Sciatic nerve (tissue), 2 donors: ENCODE results near the gene SEMA4D. TPM values are rescaled to one million over a fixed set of nuclear protein-coding genes. Genes with fewer than 3 reads are reported as not detected.
"Not testable (repeated sequence)": the region's sequence is repeated elsewhere in the genome, so short reads cannot be mapped to it uniquely, and the experiment has no call there.

Source experiments
- ATAC-seq: fragments of 200-7000 bp; cut with Tn5 transposase; one replicate; pipeline ENCODE4 v1.9.1; 2020; ENCODE audit warnings: mild to moderate bottlenecking, moderate library complexity
- DNase-seq: peaks from one replicate; pipeline ENCODE4 v3.0.0-alpha.2; 2020; ENCODE audit warnings: low spot score
- intact Hi-C: fragments of 100-400 bp; cut with DNase I; formaldehyde crosslinking; loops from one replicate; pipeline ENCODE4 v1.14.2; 2022
- total RNA-seq: library from RNA; stranded (reverse); fragmentation: NEBNext Ultra II Directional; extraction: Animal tissue kit (Norgen Biotek cat#: 25700); gene quantifications from one replicate; pipeline ENCODE4 v1.2.1, GENCODE V29; 2021
- donor health status: DM: no; HTN: no; CAD: no.
- donor health status: DM: no; HTN: no; CAD: no.

SEMA4D gene
- total RNA-seq, 1 donor from 2014 or later, result 35.8 TPM

DNA sequence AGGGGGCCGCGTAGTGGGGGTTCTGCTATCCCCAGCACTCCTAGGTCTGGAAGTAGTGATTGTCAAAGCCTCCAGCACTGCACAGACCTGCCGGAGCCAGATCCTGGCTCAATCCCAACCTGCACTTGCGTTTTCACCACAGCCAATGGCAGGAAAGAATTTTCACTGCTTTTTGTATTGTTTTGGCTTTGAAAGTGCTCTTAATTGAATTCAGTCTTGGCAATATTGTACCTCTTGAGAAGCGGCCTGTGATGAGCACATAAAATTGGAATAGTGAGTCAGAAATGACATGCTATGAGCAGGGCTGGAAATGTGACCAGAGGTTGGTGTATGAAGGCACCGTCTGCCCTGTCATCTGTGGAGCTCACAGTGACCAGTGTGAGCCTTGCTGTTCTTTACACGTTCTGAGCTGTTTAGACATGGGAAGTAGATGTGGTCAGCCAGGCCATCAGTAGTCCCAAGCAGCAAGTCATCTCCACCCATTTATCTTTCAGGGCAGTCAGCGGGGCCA lies 138.1 kb downstream of the SEMA4D start:
- DNase-seq (peak; percentile 26), ATAC-seq (no peak)
- intact Hi-C loops, result no loop called here

DNA sequence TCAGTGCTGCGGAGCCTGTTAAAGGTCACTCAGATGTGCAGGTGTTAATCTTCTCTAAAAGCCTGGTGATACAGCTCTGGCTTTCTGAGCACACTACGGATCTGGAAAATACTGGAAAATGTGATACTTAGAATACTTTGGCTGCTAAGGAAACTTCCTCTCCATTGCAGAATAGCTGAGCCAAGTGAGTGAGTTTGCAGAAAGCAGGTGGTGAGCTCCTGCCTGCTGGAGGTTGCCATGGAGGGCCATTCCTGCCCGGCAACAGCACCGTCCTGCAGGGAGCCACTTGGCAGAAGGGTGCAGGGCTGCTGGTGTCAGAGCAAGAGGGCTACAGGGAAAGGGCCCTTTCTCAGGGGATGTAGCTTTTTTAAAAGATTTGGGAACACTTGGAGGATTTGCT lies 138.9 kb downstream of the SEMA4D start:
- no peak for DNase-seq
- intact Hi-C loops, result no loop called here
- ATAC-seq, result no peak

DNA sequence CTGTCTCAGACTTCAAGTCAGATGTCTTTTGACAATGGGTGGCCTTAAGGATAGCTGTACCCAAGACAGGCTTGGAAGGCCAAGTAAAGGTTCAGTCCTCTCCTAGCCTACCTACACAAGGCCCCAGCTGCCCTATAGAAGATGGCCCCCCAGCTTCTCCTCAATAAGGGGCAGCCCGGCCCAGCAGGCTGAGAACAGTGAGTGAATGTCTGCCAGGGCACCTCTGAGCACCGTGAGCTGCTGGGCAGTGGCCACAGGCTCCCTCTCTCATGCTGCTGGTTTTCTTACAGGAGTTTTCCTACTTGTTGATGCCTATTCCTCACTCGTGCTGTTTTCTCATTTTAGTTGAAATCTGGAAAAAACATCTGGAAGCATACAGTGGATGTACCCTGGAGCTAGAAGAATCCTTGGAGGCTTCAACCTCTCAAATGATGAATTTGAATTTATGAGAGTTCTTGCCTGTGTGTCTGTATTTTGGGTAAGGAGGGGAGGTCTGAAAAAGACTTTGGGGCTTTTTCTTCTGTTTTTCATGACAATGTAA lies 139.5 kb downstream of the SEMA4D start:
- ATAC-seq (no peak), DNase-seq (no peak)
- intact Hi-C loops, result no loop called here

DNA sequence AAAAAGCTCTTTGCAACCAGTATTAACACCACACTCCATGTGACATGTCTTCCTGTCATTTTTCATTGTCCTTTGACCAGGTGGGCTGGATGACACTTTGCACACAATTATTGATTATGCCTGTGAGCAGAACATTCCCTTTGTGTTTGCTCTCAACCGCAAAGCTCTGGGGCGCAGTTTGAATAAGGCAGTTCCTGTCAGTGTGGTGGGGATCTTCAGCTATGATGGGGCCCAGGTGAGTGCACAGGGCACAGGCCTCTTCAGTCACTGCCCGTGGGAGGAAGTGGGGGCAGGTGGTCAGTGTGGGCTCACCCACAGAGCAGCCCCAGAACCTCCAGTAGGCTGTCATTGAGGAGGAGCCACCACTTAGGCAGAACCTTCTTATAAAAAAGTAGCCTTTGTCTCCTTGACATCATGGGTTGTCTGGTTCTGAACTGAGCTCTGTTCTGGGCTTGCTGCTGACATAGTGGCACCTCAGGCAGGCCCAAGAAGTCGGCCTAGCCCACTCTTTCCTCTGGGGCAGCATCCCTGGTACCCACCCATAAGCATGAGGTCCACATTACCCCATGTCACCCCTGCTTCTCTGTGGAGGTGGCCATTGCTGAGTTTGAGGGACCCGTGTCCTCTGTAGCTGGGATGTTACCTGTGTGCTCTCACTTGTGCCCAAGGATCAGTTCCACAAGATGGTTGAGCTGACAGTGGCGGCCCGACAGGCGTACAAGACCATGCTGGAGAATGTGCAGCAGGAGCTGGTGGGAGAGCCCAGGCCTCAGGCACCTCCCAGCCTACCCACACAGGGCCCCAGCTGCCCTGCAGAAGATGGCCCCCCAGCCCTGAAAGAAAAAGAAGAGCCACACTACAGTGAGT lies 140.3 kb downstream of the SEMA4D start:
- ATAC-seq, result no peak
- DNase-seq, result peak; percentile 30
- intact Hi-C loops, result no loop called here

DNA sequence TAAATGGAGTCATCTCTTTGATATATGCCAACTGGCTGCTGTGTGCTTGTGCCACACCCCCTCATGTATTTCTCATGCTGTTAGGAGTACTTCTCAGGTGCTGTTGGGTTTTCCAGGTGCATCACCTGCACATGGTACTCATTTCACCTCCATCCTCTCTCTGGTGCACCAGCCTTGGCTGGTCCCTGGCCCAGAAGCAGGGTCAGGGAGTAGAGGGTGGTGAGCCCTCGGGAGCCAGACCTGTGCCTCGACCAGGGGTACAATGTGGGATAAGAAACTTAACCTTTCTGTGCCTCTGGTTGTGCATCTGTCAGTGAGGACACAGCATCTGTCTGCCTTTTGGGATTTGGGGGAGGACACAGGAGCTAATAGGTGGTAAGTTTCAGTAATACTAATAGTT lies 141.1 kb downstream of the SEMA4D start:
- DNase-seq, result peak; percentile 9
- no peak for ATAC-seq
- intact Hi-C loops, result no loop called here

DNA sequence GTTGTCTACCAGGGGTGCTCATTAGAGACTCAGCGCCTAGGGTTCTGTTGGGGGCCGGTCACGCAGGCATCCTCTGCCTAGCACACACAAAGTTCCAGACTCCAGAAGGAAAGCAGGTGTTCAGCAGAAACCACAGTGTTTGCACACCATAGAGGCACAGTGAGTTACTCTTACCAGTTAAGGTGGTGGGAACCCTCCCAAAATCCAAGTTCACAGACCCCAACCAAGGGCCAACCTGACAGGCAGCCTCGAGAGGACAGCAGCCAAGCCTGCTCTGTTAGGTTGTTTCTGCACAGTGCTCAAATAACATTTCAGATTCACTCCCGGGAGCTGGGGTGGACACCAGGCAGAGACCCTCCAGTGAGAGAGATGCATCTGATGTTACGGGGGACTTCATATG lies 143.4 kb downstream of the SEMA4D start:
- intact Hi-C loops, result no loop called here
- ATAC-seq, result no peak
- peak; percentile 36 for DNase-seq

DNA sequence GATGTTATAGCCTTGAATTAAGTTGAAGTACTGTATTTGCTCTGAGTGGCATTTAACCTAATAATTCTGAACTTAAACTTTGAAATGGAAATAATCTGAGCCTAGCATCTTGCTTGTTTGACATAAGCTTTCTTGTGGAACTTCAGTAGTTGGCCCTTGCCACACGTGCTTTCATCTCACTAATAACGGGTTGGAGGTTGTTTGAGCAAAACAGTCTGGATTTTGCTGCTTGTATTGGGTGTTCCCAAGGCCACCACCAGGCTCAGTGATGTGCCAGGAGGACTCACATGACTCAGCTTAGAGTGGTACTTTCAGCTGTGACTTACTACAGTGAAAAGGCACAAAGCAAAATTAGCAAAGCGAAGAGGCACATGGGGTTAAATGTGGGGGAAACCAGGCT lies 143.9 kb downstream of the SEMA4D start:
- ATAC-seq (no peak), DNase-seq (no peak)
- intact Hi-C loops, result no loop called here

DNA sequence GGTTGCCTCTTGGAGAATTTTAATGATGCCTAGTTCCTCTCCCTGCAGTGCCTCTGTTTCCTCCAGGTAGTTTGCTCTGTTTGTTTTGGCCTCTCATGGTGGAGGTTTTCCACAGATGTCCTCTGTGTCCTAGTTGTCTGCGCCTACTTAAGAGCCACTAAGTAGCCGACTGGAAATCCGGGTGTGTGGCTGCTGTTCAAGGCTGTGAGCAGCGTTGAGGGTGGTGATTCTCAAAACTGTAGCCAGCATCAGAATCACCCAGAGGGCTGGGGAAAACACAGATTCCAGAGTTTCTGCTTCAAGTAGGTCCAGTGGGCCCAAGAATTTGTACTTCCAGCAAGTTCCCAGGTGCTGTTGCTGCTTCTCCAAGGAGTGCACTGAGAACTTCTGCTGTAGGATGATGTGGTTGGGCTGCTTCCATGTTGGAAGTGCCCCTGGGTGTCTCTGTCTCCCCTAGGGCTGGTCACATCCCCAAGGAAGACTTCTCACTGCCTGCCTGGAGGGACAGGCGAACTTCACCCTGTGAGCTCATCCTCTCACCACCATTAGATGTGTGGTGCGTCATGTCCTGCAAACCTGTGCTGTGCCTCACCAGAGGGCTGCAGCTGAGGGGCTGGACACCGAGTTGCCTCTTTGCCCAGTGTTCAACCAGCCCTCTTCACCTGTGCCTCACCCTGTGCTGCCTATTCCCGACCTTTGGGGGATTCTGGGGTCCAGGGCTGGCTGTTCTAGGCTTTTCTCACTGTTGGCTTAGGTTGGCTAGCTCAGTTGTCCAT lies 144.9 kb downstream of the SEMA4D start:
- intact Hi-C loops, result no loop called here
- ATAC-seq (no peak), DNase-seq (peak; percentile 23)

DNA sequence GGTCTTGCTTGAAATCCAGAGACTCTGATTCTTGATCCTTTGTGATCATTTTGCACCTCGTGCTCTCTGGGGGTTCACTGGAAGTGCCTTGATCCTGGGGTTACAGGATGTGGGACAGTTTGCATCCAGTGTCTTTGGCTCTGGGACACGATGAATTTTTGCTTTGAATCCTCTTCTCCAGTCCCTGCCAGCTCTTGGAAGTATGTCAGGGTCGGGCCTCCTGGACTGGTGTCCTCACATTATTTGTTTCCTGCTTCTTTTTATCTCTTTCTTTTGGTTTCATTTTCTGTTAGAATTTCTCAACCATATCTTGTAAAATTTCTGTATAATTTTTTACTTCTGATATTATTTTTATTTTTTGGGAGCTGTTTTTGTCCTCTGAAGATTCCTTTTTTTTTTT lies 145.5 kb downstream of the SEMA4D start:
- no peak for ATAC-seq
- no peak for DNase-seq
- intact Hi-C loops, result no loop called here

DNA sequence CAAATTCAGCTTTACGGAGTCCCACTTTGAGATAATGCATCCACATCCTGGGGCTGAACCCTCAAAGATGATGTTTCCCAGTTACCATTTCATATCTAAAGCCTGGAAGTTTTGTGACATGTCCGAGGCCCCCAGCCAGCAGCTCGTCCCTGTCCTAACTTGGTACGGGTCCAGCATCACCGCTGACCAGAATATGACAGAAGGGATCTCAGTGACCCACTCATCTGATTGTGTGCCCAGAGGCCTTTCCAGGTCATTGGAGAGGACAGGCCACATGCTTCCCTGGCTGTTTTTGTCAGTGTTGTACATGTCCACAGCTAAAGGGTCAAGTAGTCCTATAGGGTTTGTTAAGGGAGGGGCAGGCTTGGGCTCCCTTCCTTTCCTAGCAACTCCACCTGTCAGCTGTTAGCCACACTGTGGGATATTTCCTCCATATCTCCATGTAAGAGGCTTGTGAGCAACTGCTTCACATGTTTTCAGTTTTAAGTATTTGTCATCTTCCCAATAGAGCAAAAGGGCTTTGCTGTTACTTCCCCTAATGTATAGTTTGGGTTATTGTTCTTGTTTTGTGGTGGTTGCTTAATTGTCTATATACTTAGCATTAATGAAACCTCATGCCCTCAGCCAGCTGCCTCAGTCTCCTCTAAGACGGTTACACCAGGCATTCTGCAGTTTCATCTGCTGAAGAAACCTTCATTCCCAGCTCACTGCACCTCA lies 146.2 kb downstream of the SEMA4D start:
- ATAC-seq (no peak), DNase-seq (peak; percentile 47)
- intact Hi-C loops, result no loop called here

DNA sequence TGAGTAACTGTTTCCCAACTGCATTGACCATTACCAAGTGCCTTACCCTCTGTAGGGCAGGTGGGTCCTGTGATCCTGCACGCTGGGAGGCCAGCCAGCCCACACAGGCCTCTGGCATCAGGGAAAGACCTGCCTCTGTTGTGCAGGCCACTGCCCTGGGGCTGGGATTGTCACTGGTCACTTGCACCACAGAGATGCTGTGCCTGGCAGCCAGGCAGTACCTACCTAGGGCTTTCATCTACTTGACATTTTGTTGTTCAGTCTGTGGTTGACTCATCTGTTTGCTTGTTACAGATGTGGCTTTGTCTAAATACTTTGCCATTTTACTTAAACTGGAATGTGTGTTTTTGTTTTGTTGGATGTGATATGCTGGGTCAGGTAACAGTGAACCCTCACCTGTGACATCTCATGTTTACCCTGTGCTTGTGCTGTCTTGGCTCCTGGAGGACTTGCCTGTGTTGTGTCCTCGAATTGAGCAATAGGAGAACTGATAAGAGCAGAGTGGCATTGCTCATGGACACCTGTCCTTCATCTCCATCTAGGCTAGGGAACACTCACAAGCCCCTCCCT lies 146.8 kb downstream of the SEMA4D start:
- no peak for ATAC-seq

DNA sequence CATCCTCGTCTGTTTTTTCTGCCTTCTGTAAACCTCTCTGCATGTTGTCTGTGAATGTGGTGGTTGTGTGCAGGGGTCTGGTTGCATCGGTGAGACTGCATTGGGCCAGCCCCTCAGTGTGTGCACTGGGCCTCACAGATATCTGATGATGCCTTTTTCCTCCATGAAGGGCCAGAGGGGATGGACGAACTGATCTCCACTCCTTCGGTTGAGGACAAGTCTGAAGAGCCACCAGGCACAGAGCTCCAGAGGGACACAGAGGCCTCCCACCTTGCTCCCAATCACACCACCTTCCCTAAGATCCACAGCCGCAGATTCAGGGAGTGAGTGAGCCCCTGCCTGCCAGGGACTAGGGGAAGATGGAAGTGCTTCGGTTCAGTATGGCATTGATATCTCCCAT lies 148.3 kb downstream of the SEMA4D start:
- intact Hi-C loops, result no loop called here
- no peak for ATAC-seq
- peak; percentile 19 for DNase-seq

More for the DNA sequence above, 146.8 kb downstream of the SEMA4D start:
- intact Hi-C loops, result no loop called here
- peak; percentile 27 for DNase-seq

DNA sequence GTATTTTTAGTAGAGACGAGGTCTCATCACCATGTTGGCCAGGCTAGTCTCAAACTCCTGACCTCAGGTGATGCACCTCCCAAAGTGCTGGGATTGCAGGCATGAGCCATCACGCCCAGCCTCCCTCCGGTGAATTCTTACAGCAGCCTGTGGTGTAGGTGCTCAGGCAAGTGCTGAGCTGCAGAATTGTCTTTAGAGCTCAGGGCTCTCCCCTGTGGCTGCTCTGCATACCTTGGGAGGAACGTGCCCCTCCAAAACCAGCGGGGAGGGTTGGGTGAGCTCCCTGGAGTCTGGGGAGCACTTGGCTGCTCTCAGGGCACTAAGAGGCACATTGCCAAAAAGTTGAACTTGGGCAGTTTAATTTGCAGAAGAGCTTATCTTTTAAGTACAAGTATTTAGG lies 150.3 kb downstream of the SEMA4D start:
- DNase-seq (no peak), ATAC-seq (no peak)
- intact Hi-C loops, result no loop called here

DNA sequence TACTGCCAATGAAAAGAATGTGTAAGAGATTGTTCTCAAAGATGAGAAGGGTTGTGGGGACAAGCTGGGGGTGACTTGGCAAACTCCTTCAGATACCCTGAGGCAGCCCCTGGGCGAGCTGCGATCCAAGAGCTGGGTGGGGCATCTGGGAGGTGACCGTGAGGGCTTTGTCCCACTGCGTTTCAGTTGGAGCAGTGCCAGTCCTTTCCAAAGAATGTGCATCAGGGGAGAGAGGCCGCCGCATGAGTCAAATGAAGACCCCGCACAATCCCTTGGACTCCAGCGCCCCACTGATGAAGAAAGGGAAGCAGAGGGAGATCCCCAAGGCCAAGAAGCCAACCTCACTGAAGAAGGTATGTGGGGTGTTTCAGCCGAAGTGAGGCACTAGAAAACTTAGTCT lies 151.2 kb downstream of the SEMA4D start:
- intact Hi-C loops, result no loop called here
- DNase-seq (no peak), ATAC-seq (no peak)

DNA sequence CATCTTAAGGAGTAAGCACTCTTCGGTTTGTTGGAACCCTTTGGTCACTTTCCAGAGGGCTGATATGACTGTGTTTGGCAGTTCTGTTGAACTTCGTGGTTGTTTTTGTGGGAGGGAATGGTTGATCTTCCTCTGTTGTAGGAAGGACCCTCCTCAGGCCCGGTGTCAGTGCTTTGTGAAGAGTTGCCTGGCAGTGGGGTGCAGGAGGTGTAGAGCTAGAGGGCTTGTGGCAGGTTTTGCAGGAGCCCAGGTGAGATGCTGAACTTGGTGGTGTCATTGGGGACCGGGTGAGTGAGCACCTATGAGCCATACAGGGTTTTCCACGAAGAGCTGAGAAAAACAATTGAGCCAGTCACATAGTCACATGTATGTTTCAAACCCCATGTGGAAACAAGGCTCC lies 152.4 kb downstream of the SEMA4D start:
- intact Hi-C loops, result no loop called here
- ATAC-seq (no peak), DNase-seq (no peak)

DNA sequence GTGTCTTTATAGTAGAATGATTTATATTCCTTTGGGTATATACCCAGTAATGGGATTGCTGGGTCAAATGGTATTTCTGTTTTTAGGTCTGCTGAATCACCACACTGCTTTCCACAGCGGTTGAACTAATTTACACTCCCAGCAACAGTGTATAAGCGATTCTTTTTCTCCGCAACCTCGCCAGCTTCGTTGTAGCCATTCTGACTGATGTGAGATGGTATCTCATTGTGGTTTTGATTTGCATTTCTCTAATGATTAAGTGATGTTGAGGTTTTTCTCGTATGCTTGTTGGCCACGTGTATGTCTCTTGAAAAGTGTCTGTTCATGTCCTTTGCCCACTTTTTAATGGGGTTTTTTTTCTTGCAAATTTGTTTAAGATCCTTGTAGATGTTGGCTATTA lies 154.1 kb downstream of the SEMA4D start:
- intact Hi-C loops, DNase-seq, ATAC-seq: not testable (repeated sequence)

DNA sequence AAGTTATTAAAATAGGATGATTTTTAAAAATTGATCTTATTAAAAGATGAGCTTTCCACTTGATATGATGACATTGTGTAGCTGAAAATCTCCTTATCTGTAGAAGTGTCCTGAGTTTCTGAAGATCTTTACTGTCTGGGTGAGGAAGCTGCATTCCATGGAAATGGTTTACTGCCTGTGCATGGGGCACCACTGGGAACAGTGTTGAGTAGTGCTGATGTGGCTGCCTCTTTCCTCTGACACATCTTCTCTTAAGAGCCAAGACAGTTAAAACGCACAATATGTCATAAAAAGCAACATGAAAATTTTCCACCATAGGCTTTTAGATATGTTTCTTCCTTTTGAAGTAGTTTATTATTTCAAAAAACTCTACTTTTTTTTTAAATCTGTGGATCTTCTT lies 155.0 kb downstream of the SEMA4D start:
- intact Hi-C loops, result no loop called here
- ATAC-seq (no peak), DNase-seq (no peak)

DNA sequence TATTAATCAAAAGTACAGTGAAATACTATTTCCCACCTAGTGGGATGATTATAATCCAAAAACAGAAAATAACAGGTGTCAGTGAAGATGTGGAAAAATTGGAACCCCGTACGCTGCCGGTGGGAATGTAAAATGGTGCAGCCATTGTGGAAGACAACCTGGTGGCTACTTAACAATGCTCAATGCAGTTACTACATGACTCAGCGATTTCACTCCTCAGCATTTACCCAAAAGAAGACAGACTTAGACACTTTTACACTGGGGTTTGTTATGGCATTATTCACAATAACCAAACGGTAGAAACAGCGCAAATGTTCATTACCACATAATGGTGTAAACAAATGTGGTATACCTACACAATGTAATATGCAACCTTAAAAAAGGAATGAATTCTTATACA lies 155.7 kb downstream of the SEMA4D start:
- DNase-seq (no peak), ATAC-seq (no peak)
- intact Hi-C loops, result no loop called here

DNA sequence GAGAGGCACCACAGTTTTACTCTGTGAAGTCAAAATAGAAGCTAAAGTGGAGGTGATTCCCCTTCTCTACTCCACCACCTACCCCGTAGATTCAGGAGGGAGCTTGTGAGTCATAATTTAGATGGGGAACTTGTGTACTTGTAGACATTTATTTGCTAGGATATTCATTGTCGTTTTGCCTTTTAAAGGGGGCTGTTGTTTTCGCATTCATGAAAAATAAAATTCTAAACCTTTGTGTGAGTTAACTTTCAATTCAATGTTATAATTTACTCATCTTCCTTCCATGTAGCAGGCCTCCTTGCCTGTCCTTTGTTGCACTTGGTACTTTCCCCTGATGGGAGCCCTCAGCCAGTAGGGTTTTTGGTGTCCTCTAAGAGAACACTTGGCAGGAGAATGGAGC lies 157.6 kb downstream of the SEMA4D start:
- intact Hi-C loops, result no loop called here

More for the DNA sequence above, 157.6 kb downstream of the SEMA4D start:
- no peak for ATAC-seq
- DNase-seq, result no peak
